Endodermal cell (in vitro differentiated cells): Measurements from ENCODE around the gene GNAQ. TPM values are rescaled to one million over a fixed set of nuclear protein-coding genes. Genes with fewer than 3 reads are reported as not detected.

Source experiments
- DNase-seq: peaks from one replicate; pipeline ENCODE4 v3.0.0-alpha.2; 2017
- H3K27ac ChIP-seq: 2 replicates; pipeline ENCODE4 v1.5.1; 2013; ENCODE audit warnings: mild to moderate bottlenecking, low read depth, low read length, moderate library complexity
- H3K27me3 ChIP-seq: 2 replicates; pipeline ENCODE4 v1.6.1; 2013; ENCODE audit warnings: mild to moderate bottlenecking, low read length, moderate library complexity; ENCODE audit not compliant: insufficient read depth, control insufficient read depth, poor library complexity, severe bottlenecking
- H3K36me3 ChIP-seq: 2 replicates; pipeline ENCODE4 v1.7.0; 2013; ENCODE audit warnings: mild to moderate bottlenecking, low read length, moderate library complexity; ENCODE audit not compliant: control insufficient read depth, insufficient read depth
- H3K4me1 ChIP-seq: one replicate; pipeline ENCODE4 v1.7.0; 2013; ENCODE audit warnings: low read length; ENCODE audit not compliant: control insufficient read depth, insufficient read depth
- H3K4me3 ChIP-seq: 2 replicates; pipeline ENCODE4 v1.5.1; 2013; ENCODE audit warnings: mild to moderate bottlenecking, low read length, moderate library complexity
- H3K9ac ChIP-seq: 2 replicates; pipeline ENCODE4 v1.6.1; 2013; ENCODE audit warnings: mild to moderate bottlenecking, low read length, moderate library complexity; ENCODE audit not compliant: poor library complexity, severe bottlenecking; ENCODE audit errors: extremely low read depth
- H3K9me3 ChIP-seq: 2 replicates; pipeline ENCODE4 v1.6.1; 2013; ENCODE audit warnings: mild to moderate bottlenecking, low read length, moderate library complexity; ENCODE audit not compliant: control insufficient read depth
- H3K27ac Mint-ChIP-seq: 2 replicates; pipeline ENCODE4 v1.8.0; 2020; ENCODE audit warnings: mixed read lengths
- H3K27me3 Mint-ChIP-seq: 2 replicates; pipeline ENCODE4 v1.8.0; 2021; ENCODE audit warnings: mild to moderate bottlenecking, mixed read lengths; ENCODE audit not compliant: insufficient read depth
- H3K36me3 Mint-ChIP-seq: 2 replicates; pipeline ENCODE4 v1.8.0; 2020; ENCODE audit warnings: low read depth, mixed read lengths
- H3K4me1 Mint-ChIP-seq: 2 replicates; pipeline ENCODE4 v1.8.0; 2020; ENCODE audit warnings: mixed read lengths
- H3K4me3 Mint-ChIP-seq: 2 replicates; pipeline ENCODE4 v1.8.0; 2020; ENCODE audit warnings: mild to moderate bottlenecking, moderate library complexity, mixed read lengths
- H3K9me3 Mint-ChIP-seq: 2 replicates; pipeline ENCODE4 v1.8.0; 2020; ENCODE audit warnings: mild to moderate bottlenecking, mixed read lengths
- CTCF ChIP-seq: fragments of 200-600 bp; sonication (generic); conservative IDR thresholded peaks from 2 replicates; pipeline ENCODE4 v1.5.0; 2021; ENCODE audit warnings: antibody characterized with exemption, mild to moderate bottlenecking
- WGBS, 2 experiments: methylation state at CpG; one replicate each; pipeline versions ENCODE4 v1.1.5 to v1.1.7; 2013; ENCODE audit warnings: missing lambda C conversion rate in 2 of 2, mixed read lengths in 1 of 2; ENCODE audit not compliant: insufficient coverage in 1 of 2, insufficient read length in 1 of 2; 5-methylcytosine and 5-hydroxymethylcytosine counted together
- total RNA-seq, 2 donors: library from RNA; stranded (reverse); fragmentation: NEBNext Ultra II Directional in 1 of 2; extraction: Animal tissue kit (Norgen Biotek cat#: 25700) in 1 of 2; gene quantifications; 2 replicates in 1 of 2; 3 replicates in 1 of 2; pipeline ENCODE4 v1.2.1, GENCODE V29; 2021

Gene GNAQ
- total RNA-seq, 2 donors from 2014 or later: 46.0 to 57.6 TPM

GRCh38 chr9:77793849-77794248 lies 237.8 kb downstream of the GNAQ start:
- H3K36me3 Mint-ChIP-seq: peaks cover 14% of the 10 kb centered on the region

GRCh38 chr9:77789891-77790290 lies 241.7 kb downstream of the GNAQ start:
- Histone ChIP-seq H3K4me1 (peaks cover 9% of the 10 kb centered on the region), H3K9me3 (no peaks in the 10 kb centered on the region), H3K36me3 (peaks cover 17% of the 10 kb centered on the region), H3K4me3 (no peak overlapping the region), H3K9ac (no peak overlapping the region), H3K27me3 (no peaks in the 10 kb centered on the region), H3K27ac (no peak overlapping the region)
- Mint-ChIP-seq H3K27me3 (no peaks in the 10 kb centered on the region), H3K4me3 (no peak overlapping the region), H3K36me3 (peaks cover 15% of the 10 kb centered on the region), H3K27ac (no peak overlapping the region), H3K9me3 (no peaks in the 10 kb centered on the region), H3K4me1 (peaks cover 10% of the 10 kb centered on the region)
- no peak for DNase-seq
- 95 to 96% methylated on average over 4 to 5 of the region's 5 CpGs for WGBS, 2 experiments
- no peak for TF ChIP-seq CTCF

More at GRCh38 chr9:77793849-77794248, 237.8 kb downstream of the GNAQ start:
- 60 to 95% methylated on average over 1 to 2 of the region's 2 CpGs for WGBS, 2 experiments
- H3K27me3 ChIP-seq: no peaks in the 10 kb centered on the region
- TF ChIP-seq CTCF: peak; percentile 38
- no peak overlapping the region for H3K9ac ChIP-seq
- no peak overlapping the region for H3K27ac Mint-ChIP-seq
- peaks cover 12% of the 10 kb centered on the region for H3K36me3 ChIP-seq
- peaks cover 9% of the 10 kb centered on the region for H3K4me1 ChIP-seq
- H3K9me3 Mint-ChIP-seq: no peaks in the 10 kb centered on the region
- no peak for DNase-seq
- H3K27me3 Mint-ChIP-seq: no peaks in the 10 kb centered on the region
- H3K4me3 Mint-ChIP-seq: no peak overlapping the region
- no peaks in the 10 kb centered on the region for H3K9me3 ChIP-seq
- peaks cover 10% of the 10 kb centered on the region for H3K4me1 Mint-ChIP-seq
- no peak overlapping the region for H3K4me3 ChIP-seq
- H3K27ac ChIP-seq: no peak overlapping the region

GRCh38 chr9:77785341-77785740 lies 246.3 kb downstream of the GNAQ start:
- Mint-ChIP-seq H3K27ac (no peak overlapping the region), H3K9me3 (no peaks in the 10 kb centered on the region), H3K36me3 (peaks cover 18% of the 10 kb centered on the region), H3K4me1 (no peaks in the 10 kb centered on the region), H3K27me3 (no peaks in the 10 kb centered on the region), H3K4me3 (no peak overlapping the region)
- H3K4me1 ChIP-seq: no peaks in the 10 kb centered on the region
- no peak for DNase-seq
- H3K9me3 ChIP-seq: no peaks in the 10 kb centered on the region
- WGBS, 2 experiments: 97% methylated on average over 2 of the region's 2 CpGs; no CpG with 5 or more reads in 1 of the 2 experiments
- no peak for TF ChIP-seq CTCF
- no peak overlapping the region for H3K27ac ChIP-seq
- H3K4me3 ChIP-seq: no peak overlapping the region
- H3K27me3 ChIP-seq: no peaks in the 10 kb centered on the region
- H3K9ac ChIP-seq: no peak overlapping the region
- H3K36me3 ChIP-seq: peaks cover 12% of the 10 kb centered on the region
